COLO668 (cell line): ENCODE data around the gene NYAP2.

Experiments used
- DNase-seq: peaks from one replicate; lab custom pipeline; 2025; ENCODE audit not compliant: unreplicated experiment; lab: John Stamatoyannopoulos, UW

The NYAP2 gene

DNA sequence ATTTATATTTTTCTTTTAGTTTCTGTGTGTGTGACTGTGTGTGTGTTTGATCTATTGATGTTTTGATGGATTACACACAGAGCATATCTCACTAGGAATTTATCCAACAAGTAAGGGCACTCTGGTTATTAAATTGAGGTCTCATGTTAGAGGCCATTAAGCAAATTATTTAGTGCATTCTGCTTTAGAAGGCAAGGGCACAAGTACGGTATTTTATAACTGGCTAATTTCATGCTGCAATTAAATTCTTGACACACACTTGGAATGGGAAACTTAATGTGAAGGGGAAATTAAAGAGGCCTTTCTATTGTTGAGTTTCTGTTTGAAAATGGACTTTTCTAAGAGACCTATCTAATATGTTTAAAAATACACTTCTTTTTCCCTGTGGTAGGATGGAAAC lies 25.8 kb downstream of the NYAP2 start:
- DNase-seq: no peak

DNA sequence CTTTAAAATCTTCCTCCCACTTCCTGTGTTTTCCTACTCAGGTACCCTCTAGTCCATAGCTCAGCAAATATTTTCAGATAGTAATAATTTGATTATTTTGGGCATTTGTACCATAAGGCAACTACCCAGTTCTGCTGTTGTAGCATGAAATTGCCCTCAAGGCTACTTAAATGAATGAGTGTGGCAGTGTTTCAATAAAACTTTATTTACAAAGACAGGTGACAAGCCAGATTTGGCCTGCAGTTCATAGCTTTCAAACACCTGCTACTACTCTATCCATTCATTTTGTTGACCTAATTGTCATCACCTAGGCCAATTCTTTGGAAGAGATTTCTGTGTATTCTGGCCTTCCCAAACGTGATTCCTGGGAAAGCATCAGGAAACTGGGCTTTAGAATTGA lies 28.9 kb downstream of the NYAP2 start:
- no peak for DNase-seq

DNA sequence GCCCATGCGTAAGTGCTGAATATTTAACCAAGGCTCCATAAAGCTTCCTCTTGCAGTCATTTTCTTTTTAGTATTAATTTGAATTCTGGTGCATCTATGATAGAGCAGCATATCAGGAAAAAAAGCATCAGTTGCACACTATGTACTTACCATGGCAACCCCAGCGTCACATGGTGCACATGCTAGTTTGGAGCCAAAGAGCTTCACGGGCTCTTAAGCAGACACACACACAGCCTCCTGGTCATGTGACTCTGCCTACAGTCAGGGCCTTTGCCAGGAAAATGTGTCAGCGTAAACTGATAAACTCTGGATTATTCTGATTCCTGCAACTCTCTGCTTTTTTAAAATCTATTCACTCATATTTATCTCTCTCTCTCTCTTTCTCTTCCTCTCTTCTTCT lies 30.2 kb downstream of the NYAP2 start:
- DNase-seq: peak; percentile 9

DNA sequence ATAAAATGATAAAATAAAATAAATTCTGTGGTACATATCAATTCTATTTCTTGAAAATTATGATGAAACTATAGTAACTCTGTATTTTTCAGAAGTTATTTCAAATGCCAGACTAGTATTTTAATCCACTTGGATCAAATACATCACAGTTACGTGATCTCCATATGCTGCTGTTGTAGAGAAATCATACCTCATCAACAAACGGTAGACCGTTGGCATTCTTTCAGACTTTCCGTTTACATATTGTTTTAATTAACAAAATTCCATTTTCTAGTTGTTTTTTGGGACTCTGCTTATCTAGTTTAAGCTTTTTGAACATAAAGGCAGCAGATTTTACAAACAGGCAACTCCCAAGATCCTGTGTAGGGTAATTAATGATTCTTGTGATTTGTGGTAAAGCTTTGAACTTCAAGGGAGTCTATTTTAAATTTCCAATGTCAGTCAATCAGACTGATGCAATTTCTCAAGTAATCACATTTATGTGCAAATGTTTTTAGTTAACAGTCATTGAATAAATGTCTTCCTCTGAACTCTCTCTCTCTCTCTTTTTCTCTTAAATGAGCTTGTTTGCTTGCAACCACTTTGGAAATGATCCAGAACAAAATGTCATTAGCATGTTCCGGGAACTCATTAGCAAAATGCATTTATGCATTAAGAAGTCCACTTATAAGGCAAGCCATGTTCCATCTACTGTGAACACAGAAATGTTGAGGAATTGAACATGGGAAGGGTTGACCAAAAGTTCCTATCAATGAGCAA lies 31.8 kb downstream of the NYAP2 start:
- DNase-seq: no peak

DNA sequence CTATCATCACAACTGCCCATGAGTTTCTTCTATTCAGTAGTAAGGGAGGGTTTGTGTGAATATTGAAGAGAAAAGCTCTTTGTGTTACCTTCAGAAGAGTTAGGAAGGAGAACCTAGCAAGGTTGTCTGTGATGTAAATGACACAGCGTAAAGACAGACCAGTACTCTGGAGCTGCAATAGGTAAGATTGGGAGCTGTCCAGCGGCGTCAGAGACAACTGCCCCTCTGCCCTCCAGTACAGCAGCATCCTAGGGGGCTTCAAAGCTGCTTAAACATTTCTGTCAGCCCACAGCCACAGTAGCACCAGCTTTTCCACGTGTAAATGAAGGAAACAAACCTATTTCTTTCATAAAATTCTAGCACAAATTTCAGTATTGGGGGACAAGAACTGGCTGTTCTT lies 34.5 kb downstream of the NYAP2 start:
- DNase-seq: no peak

DNA sequence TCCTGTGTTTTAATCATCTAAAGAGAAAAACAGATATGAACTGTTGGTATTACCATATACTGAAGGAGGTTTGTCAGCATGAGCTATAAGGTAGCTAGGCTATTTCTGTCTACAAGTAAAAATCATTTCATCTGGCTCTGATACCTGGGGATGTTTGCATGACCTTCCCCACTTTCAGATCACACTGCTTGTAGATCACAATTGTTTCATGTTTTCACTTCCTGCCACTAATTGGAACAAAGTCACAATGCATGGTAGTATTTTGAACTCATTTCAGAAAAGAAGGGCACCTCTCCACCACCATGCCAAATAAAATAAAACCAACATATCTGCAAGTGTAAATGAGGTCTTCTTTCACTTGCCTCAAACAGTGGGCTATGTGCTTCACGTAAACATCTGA lies 37.8 kb downstream of the NYAP2 start:
- no peak for DNase-seq

DNA sequence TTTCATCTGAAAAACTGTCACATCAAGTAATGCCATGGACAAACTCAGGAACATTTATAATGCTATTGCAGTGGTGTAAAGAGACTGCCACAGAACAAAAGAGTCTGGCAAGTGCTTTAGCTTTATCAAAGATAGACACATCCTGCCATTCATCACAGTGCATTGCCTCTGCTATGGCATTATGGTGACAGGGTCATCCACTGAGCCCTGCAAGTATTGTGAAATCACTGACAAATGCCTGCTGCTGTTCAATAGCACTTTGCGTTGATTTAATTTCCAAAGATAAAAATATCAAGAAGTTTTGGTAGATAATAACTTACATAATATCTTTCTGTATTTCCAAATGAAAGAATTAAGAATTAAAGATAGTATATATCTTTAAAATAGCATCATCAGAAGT lies 38.7 kb downstream of the NYAP2 start:
- DNase-seq: no peak

DNA sequence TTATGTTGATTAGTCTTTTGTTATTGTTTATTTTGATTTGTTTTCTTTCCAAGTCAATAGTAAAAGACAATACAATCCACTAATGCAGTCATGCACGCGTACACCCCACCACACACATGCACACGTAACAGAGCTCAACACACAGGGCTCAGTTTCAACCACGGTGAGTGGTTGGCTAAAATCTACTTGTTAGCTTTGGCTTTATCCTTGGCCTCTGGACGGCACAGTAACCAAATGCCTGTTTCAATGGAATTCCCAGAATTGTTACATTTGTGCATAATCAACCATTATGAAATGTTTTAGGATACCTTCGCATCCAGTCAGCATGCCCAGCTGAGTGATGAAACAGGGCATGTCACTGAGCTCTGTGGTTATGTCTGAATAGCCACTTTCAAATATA lies 53.2 kb downstream of the NYAP2 start:
- no peak for DNase-seq

DNA sequence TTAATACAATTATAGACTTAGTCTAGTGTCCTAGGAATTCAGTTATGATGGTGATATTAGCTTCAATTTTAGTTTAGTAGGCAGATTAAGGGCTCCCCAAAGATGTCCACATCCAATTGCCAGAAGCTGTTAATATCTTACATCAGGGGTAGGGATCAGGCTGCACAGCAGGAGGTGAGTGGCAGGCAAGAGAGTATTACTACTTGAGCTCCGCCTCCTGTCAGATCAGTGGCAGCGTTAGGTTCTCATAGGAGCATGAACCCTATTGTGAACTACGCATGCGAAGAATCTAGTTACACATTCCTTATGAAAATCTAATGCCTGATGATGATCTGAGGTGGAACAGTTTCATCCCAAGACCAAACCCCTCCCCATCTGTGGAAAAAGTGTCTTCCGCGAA lies 54.9 kb downstream of the NYAP2 start:
- no peak for DNase-seq

DNA sequence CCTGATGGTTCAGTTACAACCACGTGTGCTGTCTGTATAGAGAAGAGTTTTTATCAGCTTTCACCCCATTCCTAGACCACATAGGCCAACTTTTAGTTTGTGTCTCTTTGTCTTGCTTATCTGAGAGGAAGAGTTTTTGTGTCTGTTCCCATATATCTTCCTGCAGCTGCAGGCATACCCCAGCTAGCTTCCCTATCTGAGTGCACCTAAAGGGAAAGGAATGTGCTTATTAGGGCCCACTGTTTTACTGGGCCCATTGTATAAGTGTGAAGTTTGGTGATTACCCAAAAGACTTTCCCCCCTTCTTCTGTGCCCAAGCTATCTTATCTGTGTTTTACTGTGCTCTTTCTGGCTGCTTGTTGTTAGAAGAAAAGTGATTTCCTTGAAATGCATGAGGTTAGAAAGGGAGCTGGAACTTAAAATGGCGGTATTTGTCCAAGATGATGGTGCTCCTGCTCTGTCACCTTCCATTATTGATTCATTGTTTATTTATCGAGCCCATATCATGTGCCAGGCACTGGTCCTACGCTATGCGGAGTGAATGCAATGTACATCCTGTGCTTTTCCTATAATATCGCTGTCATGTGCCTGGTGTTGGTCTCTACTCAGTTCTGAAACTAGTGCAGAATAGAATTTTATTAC lies 57.2 kb downstream of the NYAP2 start:
- no peak for DNase-seq

DNA sequence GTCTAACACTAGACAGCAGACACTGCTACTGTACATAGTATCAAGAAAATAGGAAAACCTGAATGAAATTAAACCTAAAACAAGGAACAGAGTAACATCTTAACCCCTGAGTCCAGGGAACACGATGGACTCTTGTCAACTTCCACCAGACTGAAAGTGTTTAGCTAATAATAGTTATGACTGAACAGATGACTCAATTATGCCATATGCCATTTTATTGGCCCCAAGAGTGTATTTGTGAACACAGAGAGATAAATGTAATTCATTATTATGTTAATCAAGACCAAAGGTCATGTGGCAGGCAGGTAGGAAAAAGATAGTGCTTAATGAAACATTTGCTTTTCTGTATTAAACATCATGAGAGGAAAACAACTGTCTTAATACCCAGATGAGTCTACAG lies 58.0 kb downstream of the NYAP2 start:
- DNase-seq: no peak

DNA sequence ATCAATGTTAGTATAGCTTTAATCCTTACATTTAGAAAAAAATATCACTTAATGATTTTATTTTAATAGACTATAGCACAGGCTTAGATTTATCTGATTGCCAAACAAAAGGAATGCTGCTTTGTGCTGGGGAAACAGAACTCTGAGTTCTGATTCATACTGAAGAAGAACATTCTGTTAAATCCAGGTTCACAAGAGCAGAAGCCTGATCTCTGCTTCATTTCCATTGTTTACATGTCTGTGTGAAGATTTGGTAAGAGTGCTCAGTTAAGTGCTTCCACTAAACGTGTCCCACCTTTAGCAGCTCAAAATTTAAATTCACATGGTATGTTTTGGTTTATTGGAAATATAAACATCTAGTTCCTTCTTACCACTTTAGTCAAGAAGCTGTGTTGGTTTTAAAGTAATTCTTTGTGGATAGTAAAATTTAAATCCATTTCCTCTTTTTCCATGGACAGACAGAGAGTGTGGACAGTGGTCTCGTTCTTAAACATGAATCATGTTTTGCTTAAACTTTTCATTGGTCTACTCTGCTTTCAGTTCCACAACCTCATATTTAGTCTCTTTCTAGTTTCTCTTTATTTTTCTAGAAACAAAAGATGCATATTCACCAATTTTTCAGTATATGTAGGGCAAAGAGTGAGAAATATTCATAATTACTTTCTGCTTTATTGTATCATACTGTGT lies 59.1 kb downstream of the NYAP2 start:
- no peak for DNase-seq

DNA sequence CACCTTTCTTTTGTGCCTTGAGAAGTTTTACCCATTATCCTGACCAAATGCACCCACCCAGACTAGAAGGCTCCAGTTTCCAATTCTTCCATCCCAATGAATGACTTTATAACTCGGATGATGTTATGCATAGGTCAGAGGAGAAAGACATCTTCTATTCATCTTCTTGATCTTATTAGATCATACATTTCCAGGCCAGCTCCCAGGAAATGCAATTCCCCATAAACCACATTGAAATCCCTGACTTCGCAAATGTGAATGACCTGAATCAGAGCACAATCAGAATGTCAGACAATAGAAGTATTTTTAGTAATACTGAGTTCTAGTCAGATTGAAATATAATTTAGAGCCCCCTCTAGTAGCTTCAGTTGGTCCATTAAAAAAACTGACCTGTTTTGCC lies 62.9 kb downstream of the NYAP2 start:
- DNase-seq: no peak

DNA sequence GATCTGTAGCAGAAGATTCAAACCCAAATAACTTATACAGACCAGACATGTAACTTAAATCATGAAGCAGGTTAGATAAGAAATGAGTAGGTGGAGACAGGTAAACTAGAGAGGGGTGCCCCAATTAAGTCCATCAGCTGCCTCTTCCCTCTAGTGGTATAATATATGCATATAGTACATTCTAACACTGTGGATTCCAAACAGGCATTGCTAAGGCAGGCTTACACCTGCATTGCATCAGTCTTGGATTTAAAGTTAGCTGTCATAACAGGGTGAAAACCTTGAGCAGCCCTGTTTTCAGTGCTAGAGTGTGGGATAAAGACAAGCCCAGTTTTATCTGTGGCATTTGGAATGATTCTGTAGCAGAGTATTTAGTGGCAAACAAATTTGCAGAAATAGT lies 63.4 kb downstream of the NYAP2 start:
- DNase-seq: no peak

DNA sequence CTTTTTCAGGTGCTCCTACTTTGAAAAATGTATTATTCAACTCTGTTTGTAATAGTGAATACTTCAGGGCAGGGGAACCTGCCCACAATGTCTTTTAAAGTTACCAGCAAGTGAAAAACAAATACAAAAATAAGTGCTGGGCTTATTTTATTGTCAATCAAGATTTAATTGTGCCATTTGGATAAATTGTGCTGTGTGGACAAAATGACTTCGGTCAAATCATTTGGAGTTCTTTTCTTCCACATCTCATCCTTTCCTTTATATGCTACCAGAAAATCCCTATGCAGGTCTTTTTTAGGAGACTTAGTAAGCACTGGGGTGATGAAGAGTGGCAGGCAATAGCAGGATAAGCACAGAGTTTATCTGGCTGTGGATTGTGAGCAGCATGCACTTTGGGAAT lies 63.9 kb downstream of the NYAP2 start:
- no peak for DNase-seq

DNA sequence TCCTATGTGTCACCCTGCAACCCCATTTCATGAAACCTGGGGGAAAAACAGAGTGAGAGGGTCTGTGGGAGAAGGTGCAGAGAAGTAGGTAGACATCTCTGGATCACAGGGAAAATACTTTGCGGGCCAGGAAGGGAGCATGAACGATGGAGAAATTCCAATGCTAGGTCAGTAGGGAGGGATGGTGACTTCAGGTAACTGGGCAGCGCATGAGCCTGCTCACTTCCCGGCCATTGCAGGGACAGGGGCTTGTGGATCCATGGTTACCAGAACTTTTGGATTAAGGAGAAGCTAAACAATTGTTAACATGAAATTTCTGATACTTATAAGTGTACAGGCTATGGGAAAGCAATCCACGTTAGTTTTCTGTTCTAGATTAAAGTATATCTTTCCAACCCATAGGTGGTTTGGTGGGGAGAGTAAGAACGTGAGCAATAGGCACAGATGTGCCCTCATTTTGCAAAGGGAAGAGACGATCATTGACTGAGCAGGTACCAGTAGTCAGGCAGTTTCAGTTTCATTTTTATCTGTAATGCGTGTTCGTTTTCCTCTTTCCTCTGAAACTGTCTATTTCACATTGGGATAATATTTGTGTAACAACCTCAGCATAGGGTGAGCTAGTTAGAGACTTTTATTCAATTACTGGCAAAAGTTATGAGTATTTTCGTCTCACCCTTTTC lies 65.0 kb downstream of the NYAP2 start:
- DNase-seq: no peak

DNA sequence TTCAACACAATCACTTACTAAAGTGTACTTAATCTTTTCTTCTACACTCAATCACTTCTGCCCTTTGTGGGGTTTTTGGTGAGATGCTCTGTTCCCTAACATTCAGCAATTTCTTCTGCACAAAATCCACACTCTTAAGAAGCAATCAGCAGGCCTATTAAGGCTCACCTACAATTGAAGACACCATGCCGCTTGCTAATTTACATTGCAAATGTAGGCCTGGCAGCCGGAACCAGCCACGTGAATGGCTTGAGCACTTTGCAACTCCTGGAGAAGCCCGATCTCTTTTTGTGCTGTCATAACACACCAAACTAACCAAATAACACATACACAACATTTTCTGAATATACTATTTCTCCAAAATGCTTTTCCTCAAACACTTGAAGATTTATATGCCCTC lies 66.3 kb downstream of the NYAP2 start:
- no peak for DNase-seq

DNA sequence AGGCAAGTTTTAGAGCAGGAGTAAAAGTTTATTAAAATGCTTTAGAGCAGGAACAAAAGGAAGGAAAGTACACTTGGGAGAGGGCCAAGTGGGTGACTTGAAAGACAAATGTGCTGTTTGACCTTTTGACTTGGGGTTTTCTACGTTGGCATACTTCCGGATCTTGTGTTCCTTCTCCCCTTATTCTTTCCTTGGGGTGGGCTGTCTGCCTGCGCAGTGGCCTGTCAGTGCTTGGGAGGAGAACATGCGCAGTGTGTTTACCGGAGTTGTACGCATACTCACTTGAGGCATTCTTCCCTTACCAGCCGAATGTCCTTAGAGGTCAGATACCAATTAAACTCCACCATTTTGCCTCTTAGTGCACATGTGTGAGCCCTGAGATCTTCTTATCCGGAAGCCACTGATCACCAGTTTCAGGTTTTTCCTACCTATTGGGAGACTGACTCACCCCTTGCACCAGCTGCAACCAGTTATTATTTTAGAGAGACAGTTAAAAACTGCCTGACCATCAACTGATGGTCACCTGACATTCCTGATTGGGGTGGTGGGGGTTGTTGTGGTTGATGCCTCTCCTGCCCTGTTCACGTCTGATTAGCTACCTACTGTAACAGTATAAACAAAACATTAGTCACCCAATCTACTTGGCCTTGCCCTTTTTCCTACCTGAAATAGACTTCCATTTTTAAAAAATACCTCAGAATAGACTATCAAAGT lies 67.5 kb downstream of the NYAP2 start:
- DNase-seq: no peak

DNA sequence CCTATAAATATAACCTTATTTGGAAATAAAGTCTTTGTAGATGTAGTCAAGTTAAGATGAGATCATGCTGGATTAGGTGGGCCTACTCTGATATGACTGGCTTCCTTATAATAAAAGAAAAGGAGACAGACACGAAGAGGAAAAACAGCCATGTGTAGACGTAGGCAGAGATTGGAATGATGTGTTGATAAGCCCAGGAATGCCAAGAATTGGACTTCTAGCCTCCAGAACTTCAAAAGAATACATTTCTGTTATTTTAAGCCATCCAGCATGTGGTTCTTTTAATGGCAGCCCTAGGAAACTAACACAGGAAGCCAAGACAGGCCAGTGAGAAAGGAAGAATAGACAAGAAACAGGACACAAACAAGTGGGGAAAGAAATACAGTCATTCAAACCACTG lies 68.6 kb downstream of the NYAP2 start:
- DNase-seq: no peak

DNA sequence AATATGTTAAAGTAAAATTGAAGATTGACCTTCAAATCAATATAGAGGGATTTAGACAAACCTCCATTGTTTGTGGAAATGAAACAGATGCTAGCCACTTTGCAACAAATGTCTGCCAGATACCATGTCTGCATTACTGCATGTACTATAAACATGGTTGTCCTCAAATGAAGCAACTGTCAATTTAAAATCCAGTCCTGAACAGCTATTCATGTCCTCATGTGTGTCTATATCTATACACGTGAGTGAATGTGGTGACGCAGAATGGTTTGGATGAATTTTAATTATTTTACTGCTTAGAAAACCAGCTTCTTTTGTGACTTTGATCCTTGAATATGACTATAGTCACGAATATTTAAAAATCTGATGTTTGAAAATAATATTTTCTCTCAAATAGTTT lies 71.5 kb downstream of the NYAP2 start:
- no peak for DNase-seq

DNA sequence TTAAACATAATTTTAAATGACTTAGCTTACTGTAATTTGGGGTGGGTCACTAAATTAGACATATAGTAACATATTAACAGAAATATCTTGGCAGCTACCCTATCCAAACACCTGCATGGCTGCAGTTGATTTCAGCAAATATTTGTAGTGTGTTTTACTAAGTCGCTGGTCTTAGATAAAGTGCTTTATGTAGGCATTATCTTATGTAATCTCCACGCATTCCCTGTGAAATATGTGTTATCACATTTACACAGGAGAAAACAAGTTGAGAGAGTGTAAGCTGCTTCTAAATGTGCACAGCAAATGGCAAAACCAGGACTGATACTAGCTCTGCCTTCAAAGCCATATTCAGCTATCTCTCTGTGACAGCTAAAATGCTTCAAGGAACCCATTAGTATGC lies 72.0 kb downstream of the NYAP2 start:
- DNase-seq: no peak
